GM12874 (cell line): ENCODE data around the gene APBA2.

Experiments used
- CTCF ChIP-seq: IDR thresholded peaks from 2 replicates; pipeline ENCODE4 v1.5.1; 2011; ENCODE audit warnings: low read depth, mild to moderate bottlenecking, control low read depth, low read length, moderate library complexity; ENCODE audit not compliant: insufficient read depth

The APBA2 gene

GRCh38 chr15:29126208-29126536 lies 240.4 kb downstream of the APBA2 start:
- no peak for TF ChIP-seq CTCF

- no peak for TF ChIP-seq CTCF
Observed at GRCh38 chr15:29126821-29127461, 241.2 kb downstream of the APBA2 start.

GRCh38 chr15:29127506-29128430 lies 242.0 kb downstream of the APBA2 start:
- no peak for TF ChIP-seq CTCF

- no peak for TF ChIP-seq CTCF
Observed at GRCh38 chr15:29128671-29129070, 242.9 kb downstream of the APBA2 start.

GRCh38 chr15:29129221-29129620 lies 243.4 kb downstream of the APBA2 start:
- no peak for TF ChIP-seq CTCF

- no peak for TF ChIP-seq CTCF
Observed at GRCh38 chr15:29129926-29130325, 244.2 kb downstream of the APBA2 start.

GRCh38 chr15:29130476-29130875 lies 244.7 kb downstream of the APBA2 start:
- no peak for TF ChIP-seq CTCF
